Islet of Langerhans (tissue), 1 donor: Measurements from ENCODE around the gene GABBR2.

ENCODE experiments used
- FAIRE-seq: peaks from one replicate; lab custom pipeline; 2011; peaks lifted over from hg19 to GRCh38; lab: Jason Lieb, UNC

Gene GABBR2

GRCh38 chr9:98339987-98340800, 368.5 kb downstream of the GABBR2 start:
- no peak for FAIRE-seq

DNA sequence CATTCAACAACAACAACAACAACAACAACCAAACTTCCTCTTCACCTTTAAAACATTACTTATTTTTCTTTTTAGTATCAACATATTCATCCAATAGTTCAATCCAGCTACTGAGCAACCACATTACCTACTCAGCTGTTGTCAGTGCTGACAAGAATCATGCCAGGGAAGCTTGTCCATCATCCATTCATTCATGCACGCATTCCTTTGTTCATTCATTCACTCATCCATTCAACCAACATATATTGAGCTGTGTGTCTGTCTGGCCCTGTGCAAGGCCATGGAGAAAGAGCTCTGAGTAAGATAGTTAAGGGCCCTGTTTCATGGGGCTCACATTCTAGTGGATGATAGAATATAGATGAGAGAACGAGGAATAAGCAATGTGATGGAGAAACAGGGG, 373.1 kb downstream of the GABBR2 start:
- FAIRE-seq, result no peak

- no peak for FAIRE-seq
These were observed 373.9 kb downstream of the GABBR2 start for GRCh38 chr9:98334796-98335195.

DNA sequence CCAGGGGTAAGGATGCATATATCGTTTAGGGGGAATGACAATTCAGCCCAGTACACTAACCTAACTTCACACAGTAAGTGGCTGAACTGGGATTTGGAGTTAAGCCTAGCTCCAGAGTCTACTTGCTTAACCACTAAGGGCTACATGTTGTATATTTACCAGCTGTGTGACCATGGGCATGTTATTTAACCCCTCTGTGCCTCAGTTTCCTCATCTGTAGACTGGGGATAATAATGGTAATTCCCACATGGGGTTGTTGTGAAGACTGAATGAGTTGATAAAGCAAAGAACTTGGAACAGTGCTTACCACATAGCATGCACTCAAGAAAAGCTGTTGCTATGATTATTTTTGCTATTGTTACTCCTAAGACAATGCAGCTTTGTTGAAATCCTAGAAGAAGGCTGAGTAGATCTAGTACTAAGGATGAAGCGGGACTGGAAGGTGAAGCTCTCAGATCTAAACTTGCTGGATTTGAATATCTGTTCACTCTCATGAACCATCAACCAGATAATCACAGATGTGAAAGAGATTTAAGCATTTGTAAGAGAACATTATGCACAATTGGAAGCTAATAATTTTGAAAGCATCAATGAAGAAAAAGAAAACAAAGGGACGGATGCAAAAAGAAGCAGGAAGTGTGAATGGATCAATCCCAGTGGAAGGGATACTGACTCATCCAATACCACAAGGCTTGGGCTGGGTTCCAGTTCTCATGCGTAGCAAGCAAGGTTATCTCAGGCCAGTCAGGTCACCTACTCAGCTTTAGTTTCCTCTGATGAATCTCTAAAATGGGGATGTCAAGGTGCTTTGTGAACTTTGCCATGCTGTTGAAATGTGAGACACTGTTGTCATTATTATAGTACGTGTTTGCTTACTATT, 374.8 kb downstream of the GABBR2 start:
- no peak for FAIRE-seq

DNA sequence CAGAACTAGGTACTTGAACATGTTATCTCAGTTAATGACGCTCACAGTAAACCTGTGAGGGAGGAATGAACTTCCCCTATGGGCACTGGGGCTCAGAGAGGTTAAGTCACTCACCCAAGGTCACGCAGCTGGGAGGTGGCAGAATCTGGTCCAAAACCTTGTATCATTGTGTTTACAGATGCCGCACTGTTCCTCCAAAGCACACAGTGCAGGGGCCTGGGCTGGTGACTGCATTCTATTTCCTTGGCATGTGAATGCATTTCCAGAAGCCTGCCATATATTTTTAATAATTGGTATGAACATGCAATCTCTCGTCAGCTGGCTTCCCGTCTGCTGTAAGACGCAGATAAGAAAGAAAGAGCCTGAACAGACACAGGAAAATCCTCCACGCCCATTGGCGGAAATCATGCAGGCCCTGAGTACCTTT, 376.3 kb downstream of the GABBR2 start:
- no peak for FAIRE-seq

GRCh38 chr9:98331536-98332259, 377.0 kb downstream of the GABBR2 start:
- no peak for FAIRE-seq

GRCh38 chr9:98330831-98331230, 377.9 kb downstream of the GABBR2 start:
- no peak for FAIRE-seq

GRCh38 chr9:98329904-98330303, 378.8 kb downstream of the GABBR2 start:
- FAIRE-seq, result no peak

GRCh38 chr9:98329281-98329680, 379.5 kb downstream of the GABBR2 start:
- FAIRE-seq, result no peak

DNA sequence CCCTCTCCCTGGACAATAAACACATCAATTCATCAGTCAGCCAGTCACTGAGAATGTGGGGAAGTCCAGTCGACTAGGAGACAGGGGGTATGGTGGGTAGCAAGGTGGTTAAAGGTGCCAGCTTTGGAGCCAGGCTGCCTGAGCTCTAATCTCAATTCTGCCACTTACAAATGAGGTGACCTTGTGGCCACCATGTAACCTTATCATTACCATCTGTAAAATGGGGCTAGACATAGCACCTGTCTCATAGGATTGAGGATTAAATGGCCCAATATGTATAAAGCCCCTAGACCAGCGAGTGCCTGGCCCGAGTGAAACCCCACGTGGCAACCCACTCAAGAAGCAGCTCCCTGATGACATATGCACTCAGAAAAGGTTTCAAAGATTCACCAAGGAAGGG, 380.0 kb downstream of the GABBR2 start:
- no peak for FAIRE-seq

GRCh38 chr9:98328141-98328540, 380.6 kb downstream of the GABBR2 start:
- no peak for FAIRE-seq

- FAIRE-seq, result no peak
These were observed 381.5 kb downstream of the GABBR2 start for GRCh38 chr9:98327249-98327561.

DNA sequence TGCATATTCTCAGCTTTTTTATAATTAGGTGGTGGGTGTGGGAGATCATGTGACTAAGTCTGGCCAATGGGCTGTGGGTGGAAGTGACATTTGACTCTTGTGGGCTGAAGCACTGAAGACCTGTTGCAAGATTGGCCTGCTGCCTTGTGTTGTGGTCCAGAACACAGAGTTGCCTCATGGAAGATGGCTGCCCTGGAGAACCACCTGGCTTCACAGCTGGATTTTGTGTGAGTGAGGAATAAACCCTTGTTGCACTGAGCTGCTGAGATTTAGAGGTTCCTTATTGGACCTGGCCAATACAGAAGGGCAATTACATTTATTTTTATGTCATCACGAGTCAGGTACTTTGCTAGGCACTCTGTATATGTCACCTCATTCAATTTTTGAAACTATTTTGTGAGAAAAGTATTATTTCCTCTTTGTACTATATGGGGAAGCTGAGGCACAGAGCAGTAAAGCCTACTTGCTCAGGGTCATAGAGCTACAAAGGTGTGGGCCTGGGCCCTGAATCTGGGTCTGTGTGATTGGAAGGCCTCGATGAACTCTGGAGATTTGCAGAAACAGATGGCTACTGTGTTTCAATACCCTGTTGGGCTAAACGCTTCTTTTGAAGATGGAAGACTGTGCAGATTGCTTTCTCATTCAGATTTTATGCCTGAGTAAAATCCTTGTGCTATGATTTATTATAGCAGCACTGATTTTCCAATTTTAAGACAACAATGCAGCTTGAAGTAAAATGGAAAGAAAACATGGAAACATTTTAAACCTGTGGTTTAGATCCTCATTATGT, 382.1 kb downstream of the GABBR2 start:
- no peak for FAIRE-seq

DNA sequence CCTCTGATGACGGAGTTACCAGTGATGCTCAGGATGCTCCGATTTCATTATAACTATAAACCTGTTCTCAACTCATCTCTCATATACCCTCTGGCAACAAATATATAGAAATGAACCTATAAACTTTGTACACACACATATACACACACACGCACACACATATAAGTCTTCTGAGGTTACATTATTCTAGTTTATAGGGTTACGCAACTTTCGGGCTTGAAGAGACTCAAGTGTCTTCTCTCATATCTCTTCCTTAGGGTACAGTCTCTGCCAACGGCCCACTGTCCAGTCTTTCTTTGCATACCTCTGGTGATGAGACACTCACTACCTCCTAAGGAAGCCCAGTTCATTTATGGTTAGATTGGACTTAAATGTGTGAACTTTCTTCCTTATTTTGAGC, 383.9 kb downstream of the GABBR2 start:
- no peak for FAIRE-seq

GRCh38 chr9:98323831-98324135, 385.0 kb downstream of the GABBR2 start:
- no peak for FAIRE-seq

GRCh38 chr9:98323051-98323830, 385.5 kb downstream of the GABBR2 start:
- FAIRE-seq, result no peak

DNA sequence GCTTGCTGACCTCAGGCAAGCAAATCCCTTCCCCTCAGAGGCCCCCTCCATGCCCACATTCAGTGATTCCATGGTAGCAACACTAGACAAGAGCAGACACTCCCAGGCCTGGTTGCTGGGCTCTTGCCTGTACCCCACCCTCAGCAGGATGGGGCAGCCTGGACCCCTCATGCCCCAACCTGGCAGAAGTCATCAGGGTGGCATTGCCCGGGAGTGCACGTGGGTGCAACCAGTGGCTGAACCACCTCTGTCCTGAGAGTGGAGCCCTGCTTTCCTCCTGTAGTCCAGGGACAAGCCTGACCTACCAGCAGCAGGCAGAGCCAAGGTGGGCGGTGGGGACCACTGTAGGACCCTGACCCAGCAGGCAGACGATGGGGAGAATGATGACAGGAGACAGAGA, 387.5 kb downstream of the GABBR2 start:
- no peak for FAIRE-seq

- no peak for FAIRE-seq
These were observed 389.8 kb downstream of the GABBR2 start for GRCh38 chr9:98318834-98319478.

DNA sequence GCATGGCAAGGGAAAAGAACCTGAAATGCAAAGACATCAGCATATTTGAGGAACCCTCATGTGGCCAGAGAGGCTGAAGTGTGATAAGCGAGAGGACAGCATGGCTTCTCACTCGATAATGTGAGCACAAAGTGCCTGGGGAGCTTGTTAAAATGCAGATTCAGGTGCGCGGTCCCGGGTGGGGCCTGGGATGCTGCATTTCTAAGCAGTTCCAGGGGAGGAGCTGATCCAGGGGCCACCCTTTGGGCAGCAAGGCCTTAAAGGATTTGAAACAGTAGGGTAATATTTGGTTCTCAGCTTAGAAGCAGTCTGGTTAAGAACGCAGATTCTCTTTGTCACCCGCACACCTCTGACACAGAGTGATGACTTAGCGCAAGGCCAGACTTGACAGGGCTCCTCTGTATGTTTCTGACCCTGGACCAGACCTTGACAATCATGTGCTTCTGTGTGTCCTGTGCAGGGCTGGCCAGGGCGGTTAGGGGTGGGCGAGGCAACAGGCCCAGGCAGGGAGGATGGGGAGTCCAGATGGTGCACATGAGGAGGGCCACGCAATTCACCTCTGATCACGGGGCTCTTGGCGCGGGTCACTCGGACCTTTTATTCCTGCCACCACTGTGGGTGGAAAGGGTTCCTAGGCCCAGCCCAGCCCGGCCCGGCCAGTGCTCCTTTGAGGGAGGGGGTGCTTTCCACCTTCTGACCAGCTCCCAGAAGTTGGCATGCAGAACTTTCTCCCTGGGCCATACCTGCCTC, 390.5 kb downstream of the GABBR2 start:
- no peak for FAIRE-seq
